ENCODE measurements around the gene CDK14.

DNA sequence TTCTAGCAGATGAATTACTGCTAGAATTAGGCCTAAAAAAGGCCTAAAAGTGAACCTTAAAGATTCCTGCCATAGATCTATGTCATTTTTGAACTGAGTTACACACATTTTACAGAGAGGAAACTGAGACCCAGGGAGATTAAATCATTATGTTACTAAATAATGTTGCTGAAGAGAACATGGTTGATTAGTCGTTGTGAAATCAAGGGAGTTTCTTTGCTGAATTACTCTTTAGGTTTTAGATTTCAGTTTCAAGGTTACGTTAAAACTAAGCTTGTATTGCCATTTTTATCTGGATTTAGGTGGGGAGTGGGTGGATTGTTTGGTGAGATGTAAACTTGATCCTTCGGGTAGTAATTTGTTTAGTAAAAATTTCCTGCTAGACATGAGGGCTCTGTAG lies 21.3 kb downstream of the CDK14 start:
- TF ChIP-seq, protein P1, sequence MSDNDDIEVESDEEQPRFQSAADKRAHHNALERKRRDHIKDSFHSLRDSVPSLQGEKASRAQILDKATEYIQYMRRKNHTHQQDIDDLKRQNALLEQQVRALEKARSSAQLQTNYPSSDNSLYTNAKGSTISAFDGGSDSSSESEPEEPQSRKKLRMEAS (CRISPR knock-in tag; IDR thresholded peaks at IDR 0.05): no peak
- TF ChIP-seq TCF7 (CRISPR knock-in tag; IDR thresholded peaks at IDR 0.05; ENCODE audit: low read depth) (no peak), CREB1 (CRISPR knock-in tag; IDR thresholded peaks at IDR 0.05) (no peak), SMAD3 (CRISPR knock-in tag; IDR thresholded peaks at IDR 0.05; ENCODE audit: borderline replicate concordance) (no peak), ELF4 (CRISPR knock-in tag; IDR thresholded peaks at IDR 0.05; ENCODE audit: low read depth) (no peak), FOXJ3 (CRISPR knock-in tag; IDR thresholded peaks at IDR 0.05; ENCODE audit: borderline replicate concordance) (no peak), JUN (CRISPR knock-in tag; IDR thresholded peaks at IDR 0.05) (no peak), SOX15 (CRISPR knock-in tag; IDR thresholded peaks at IDR 0.05) (no peak), ZNF121 (CRISPR knock-in tag; IDR thresholded peaks at IDR 0.05) (no peak), ATF1 (CRISPR knock-in tag; IDR thresholded peaks at IDR 0.05) (no peak), GRHL2 (CRISPR knock-in tag; IDR thresholded peaks at IDR 0.05; ENCODE audit: insufficient replicate concordance, severe bottlenecking) (no peak)
- TF ChIP-seq, protein P2, sequence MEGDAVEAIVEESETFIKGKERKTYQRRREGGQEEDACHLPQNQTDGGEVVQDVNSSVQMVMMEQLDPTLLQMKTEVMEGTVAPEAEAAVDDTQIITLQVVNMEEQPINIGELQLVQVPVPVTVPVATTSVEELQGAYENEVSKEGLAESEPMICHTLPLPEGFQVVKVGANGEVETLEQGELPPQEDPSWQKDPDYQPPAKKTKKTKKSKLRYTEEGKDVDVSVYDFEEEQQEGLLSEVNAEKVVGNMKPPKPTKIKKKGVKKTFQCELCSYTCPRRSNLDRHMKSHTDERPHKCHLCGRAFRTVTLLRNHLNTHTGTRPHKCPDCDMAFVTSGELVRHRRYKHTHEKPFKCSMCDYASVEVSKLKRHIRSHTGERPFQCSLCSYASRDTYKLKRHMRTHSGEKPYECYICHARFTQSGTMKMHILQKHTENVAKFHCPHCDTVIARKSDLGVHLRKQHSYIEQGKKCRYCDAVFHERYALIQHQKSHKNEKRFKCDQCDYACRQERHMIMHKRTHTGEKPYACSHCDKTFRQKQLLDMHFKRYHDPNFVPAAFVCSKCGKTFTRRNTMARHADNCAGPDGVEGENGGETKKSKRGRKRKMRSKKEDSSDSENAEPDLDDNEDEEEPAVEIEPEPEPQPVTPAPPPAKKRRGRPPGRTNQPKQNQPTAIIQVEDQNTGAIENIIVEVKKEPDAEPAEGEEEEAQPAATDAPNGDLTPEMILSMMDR (IDR thresholded peaks at IDR 0.05): no peak
- TF ChIP-seq, protein P3, sequence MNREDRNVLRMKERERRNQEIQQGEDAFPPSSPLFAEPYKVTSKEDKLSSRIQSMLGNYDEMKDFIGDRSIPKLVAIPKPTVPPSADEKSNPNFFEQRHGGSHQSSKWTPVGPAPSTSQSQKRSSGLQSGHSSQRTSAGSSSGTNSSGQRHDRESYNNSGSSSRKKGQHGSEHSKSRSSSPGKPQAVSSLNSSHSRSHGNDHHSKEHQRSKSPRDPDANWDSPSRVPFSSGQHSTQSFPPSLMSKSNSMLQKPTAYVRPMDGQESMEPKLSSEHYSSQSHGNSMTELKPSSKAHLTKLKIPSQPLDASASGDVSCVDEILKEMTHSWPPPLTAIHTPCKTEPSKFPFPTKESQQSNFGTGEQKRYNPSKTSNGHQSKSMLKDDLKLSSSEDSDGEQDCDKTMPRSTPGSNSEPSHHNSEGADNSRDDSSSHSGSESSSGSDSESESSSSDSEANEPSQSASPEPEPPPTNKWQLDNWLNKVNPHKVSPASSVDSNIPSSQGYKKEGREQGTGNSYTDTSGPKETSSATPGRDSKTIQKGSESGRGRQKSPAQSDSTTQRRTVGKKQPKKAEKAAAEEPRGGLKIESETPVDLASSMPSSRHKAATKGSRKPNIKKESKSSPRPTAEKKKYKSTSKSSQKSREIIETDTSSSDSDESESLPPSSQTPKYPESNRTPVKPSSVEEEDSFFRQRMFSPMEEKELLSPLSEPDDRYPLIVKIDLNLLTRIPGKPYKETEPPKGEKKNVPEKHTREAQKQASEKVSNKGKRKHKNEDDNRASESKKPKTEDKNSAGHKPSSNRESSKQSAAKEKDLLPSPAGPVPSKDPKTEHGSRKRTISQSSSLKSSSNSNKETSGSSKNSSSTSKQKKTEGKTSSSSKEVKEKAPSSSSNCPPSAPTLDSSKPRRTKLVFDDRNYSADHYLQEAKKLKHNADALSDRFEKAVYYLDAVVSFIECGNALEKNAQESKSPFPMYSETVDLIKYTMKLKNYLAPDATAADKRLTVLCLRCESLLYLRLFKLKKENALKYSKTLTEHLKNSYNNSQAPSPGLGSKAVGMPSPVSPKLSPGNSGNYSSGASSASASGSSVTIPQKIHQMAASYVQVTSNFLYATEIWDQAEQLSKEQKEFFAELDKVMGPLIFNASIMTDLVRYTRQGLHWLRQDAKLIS (CRISPR knock-in tag; IDR thresholded peaks at IDR 0.05; ENCODE audit: borderline replicate concordance): no peak
- TF ChIP-seq, protein P4, sequence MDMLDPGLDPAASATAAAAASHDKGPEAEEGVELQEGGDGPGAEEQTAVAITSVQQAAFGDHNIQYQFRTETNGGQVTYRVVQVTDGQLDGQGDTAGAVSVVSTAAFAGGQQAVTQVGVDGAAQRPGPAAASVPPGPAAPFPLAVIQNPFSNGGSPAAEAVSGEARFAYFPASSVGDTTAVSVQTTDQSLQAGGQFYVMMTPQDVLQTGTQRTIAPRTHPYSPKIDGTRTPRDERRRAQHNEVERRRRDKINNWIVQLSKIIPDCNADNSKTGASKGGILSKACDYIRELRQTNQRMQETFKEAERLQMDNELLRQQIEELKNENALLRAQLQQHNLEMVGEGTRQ (CRISPR knock-in tag; IDR thresholded peaks at IDR 0.05): no peak
